Measurements from ENCODE around the gene RRAGA. TPM values are rescaled to one million over a fixed set of nuclear protein-coding genes. Genes with fewer than 3 reads are reported as not detected.

Gene RRAGA
- total and polyA plus RNA-seq, 2 donors (not counting 3 experiments of a cell fraction or from before 2014, with no cell fraction given), result 81.2 to 88.3 TPM

DNA sequence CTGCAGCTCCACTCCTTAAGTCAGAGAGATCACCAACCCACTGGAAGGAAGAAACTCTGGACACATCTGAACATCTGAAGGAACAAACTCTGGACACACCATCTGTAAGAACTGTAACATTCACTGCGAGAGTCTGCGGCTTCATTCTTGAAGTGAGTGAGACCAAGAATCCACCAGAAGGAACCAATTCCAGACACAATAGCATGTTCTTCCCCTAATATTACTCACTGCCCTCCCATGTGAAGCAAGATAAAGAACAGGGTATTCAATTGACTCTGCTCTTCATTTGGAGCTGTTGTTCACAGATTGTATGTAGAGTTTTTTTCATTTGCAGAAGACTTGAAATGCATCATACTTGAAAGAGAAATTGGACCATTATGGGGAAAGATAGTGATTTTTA, 27.0 kb upstream of the RRAGA start:
- ChIA-PET CTCF (interaction anchor here (1.9 kb wide), 1 partner anchor 1211 kb away, joined by 5 read pairs; no protein-coding TSS in a partner anchor), POLR2A (interaction anchor here (0.6 kb wide), 1 partner anchor 865 kb away, joined by 3 read pairs; no protein-coding TSS in a partner anchor)
- no peaks in the 10 kb centered on the region for H3K9me1 ChIP-seq (replicated peaks; ENCODE audit: control insufficient read depth, extremely low read depth, insufficient read depth, low read length)
- no peaks in the 10 kb centered on the region for H4K20me1 ChIP-seq (replicated peaks; ENCODE audit: control insufficient read depth, extremely low read depth, insufficient read depth, low read length)
- H3K9ac ChIP-seq (replicated peaks; ENCODE audit: extremely low read depth, insufficient read depth, low read length), result no peak overlapping the region
- FAIRE-seq, result no peak
- H3K27ac ChIP-seq (ENCODE audit: insufficient read depth, low read depth, low read length), result no peak overlapping the region
- BruUV-seq (replicated peaks), result no TSS peak
- no peak overlapping the region for H3K4me3 ChIP-seq (replicated peaks in 1 of 3; ENCODE audit: insufficient read depth in 1 of 3, low read depth in 1 of 3, low read length in 3 of 3)
- no peak for DNase-seq (ENCODE audit: low read depth, low spot score)
- H3K4me1 ChIP-seq (ENCODE audit: control insufficient read depth, extremely low read depth, insufficient read depth, low read length), result no peaks in the 10 kb centered on the region
- H3K27me3 ChIP-seq (ENCODE audit: control insufficient read depth in 2 of 2, insufficient read depth in 2 of 2, low read length in 2 of 2), result no peaks in the 10 kb centered on the region
- no peaks in the 10 kb centered on the region for H3K79me2 ChIP-seq (ENCODE audit: control insufficient read depth, insufficient read depth, low read length)
- dilution Hi-C loops (cut with MboI; ENCODE audit: extremely low pct_ligation_motif_present, low sequenced_read_pairs), result no loop called here
- H2AFZ ChIP-seq (ENCODE audit: low read depth, low read length), result no peak overlapping the region
- H3K4me2 ChIP-seq (ENCODE audit: insufficient read depth, low read length), result no peak overlapping the region
- H3K9me3 ChIP-seq (replicated peaks; ENCODE audit: control insufficient read depth, insufficient read depth, low read length), result no peaks in the 10 kb centered on the region
- no peaks in the 10 kb centered on the region for H3K36me3 ChIP-seq (ENCODE audit: control insufficient read depth in 2 of 2, extremely low read depth in 1 of 2, insufficient read depth in 2 of 2, low read length in 2 of 2)
- intact Hi-C loops (cut with micrococcal nuclease), result no loop called here
- no peak for TF ChIP-seq FOS (IDR thresholded peaks at IDR 0.05; ENCODE audit: borderline replicate concordance, insufficient read depth, low read length)
- no peak for TF ChIP-seq EZH2 (IDR thresholded peaks at IDR 0.05; ENCODE audit: borderline replicate concordance, low read depth, low read length, severe bottlenecking)
- TF ChIP-seq POLR2A (IDR thresholded peaks at IDR 0.05; ENCODE audit: low read depth, low read length), result no peak
- TF ChIP-seq JUN (IDR thresholded peaks at IDR 0.05; ENCODE audit: borderline replicate concordance, insufficient read depth, insufficient read length, low read depth), result no peak
- TF ChIP-seq, protein P1, sequence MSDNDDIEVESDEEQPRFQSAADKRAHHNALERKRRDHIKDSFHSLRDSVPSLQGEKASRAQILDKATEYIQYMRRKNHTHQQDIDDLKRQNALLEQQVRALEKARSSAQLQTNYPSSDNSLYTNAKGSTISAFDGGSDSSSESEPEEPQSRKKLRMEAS (IDR thresholded peaks at IDR 0.05; ENCODE audit: insufficient read depth, insufficient read length), result no peak
- TF ChIP-seq GATA2 (IDR thresholded peaks at IDR 0.05; ENCODE audit: insufficient read depth, insufficient read length, low read depth, low read length), result no peak
- TF ChIP-seq POLR2AphosphoS5 (IDR thresholded peaks at IDR 0.05; ENCODE audit: insufficient read depth, low read depth, low read length), result no peak
- TF ChIP-seq, protein P2, sequence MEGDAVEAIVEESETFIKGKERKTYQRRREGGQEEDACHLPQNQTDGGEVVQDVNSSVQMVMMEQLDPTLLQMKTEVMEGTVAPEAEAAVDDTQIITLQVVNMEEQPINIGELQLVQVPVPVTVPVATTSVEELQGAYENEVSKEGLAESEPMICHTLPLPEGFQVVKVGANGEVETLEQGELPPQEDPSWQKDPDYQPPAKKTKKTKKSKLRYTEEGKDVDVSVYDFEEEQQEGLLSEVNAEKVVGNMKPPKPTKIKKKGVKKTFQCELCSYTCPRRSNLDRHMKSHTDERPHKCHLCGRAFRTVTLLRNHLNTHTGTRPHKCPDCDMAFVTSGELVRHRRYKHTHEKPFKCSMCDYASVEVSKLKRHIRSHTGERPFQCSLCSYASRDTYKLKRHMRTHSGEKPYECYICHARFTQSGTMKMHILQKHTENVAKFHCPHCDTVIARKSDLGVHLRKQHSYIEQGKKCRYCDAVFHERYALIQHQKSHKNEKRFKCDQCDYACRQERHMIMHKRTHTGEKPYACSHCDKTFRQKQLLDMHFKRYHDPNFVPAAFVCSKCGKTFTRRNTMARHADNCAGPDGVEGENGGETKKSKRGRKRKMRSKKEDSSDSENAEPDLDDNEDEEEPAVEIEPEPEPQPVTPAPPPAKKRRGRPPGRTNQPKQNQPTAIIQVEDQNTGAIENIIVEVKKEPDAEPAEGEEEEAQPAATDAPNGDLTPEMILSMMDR (IDR thresholded peaks at IDR 0.05; ENCODE audit: extremely low read depth in 1 of 2, insufficient read depth in 1 of 2, low read depth in 1 of 2, low read length in 2 of 2), result no peak
- no peak for TF ChIP-seq MYC (IDR thresholded peaks at IDR 0.05; ENCODE audit: low read depth, low read length)
